Measurements from ENCODE around the gene SH3D19.

DNA sequence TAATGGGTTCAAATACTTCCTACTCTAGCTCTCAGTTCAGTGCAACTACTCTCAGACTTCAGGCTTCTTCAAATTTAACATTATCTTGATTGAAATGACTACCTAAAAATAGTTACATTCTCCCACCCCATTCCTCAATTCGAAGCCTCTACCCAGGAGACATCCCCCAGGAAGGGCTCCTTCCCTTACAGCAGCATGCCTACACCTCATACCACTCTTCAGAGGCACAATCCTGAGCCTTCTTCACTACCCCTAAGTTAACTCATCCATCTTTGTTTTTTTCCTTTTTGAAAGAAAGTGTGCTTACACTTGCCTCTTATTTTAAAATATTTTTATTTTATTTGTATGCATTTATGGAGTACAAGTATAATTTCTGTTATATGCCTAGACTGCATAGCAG lies 65.7 kb downstream of the SH3D19 start:
- TF ChIP-seq, protein P1, sequence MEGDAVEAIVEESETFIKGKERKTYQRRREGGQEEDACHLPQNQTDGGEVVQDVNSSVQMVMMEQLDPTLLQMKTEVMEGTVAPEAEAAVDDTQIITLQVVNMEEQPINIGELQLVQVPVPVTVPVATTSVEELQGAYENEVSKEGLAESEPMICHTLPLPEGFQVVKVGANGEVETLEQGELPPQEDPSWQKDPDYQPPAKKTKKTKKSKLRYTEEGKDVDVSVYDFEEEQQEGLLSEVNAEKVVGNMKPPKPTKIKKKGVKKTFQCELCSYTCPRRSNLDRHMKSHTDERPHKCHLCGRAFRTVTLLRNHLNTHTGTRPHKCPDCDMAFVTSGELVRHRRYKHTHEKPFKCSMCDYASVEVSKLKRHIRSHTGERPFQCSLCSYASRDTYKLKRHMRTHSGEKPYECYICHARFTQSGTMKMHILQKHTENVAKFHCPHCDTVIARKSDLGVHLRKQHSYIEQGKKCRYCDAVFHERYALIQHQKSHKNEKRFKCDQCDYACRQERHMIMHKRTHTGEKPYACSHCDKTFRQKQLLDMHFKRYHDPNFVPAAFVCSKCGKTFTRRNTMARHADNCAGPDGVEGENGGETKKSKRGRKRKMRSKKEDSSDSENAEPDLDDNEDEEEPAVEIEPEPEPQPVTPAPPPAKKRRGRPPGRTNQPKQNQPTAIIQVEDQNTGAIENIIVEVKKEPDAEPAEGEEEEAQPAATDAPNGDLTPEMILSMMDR (IDR thresholded peaks at IDR 0.05), result no peak
- TF ChIP-seq POLR2A (IDR thresholded peaks at IDR 0.05), result no peak

Data from Peyer's patch (tissue), 4 donors.